Measurements from ENCODE around the gene LPA. TPM values are rescaled to one million over a fixed set of nuclear protein-coding genes. Genes with fewer than 3 reads are reported as not detected.
A peak's percentile ranks its signal among the peaks of the same experiment; 100 is the strongest.

The LPA gene
- total RNA-seq, 1 donor from 2014 or later: not detected

DNA sequence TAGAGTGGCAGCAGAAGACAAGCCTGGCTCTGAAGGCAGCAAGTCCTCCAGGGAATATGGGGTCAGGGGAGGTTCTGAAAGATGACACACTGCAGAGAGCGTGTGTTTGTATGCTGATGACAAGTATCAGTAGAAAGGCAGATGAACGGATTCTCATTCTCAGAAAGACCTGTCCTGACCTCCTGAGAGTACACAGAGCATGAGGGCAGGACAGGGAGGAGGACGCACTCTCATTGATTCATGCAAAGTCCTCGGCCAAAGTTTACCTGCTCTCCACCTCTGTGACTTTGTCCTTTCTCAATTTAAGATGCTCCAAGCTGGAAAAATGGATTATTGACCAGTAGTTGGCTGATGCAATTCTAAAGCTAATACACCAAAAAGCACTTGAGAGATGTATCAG lies 156.7 kb downstream of the LPA start:
- H3K4me1 ChIP-seq (ENCODE audit: insufficient read depth, low read length): no peaks in the 10 kb centered on the region
- FAIRE-seq (no peak), DNase-seq (ENCODE audit: low read depth) (no peak)
- no peaks in the 10 kb centered on the region for H3K36me3 ChIP-seq (ENCODE audit: insufficient read depth, low read length)
- Mint-ChIP-seq H3K4me1 (ENCODE audit: low read depth, unreplicated experiment) (peaks cover 14% of the 10 kb centered on the region), H3K27ac (ENCODE audit: unreplicated experiment) (no peak overlapping the region), H3K9me3 (ENCODE audit: unreplicated experiment) (peaks cover 4% of the 10 kb centered on the region), H3K36me3 (ENCODE audit: low read depth, unreplicated experiment) (no peaks in the 10 kb centered on the region), H3K4me3 (ENCODE audit: unreplicated experiment) (no peak overlapping the region), H3K27me3 (ENCODE audit: low read depth, unreplicated experiment) (peaks cover 4% of the 10 kb centered on the region)
- no peak overlapping the region for H3K27ac ChIP-seq (ENCODE audit: low read depth, low read length)
- H2AFZ ChIP-seq (ENCODE audit: low read depth, low read length): no peak overlapping the region
- no peaks in the 10 kb centered on the region for H3K27me3 ChIP-seq (ENCODE audit: insufficient read depth, low read length)
- H3K79me2 ChIP-seq (ENCODE audit: insufficient read depth, low read length): no peaks in the 10 kb centered on the region
- no peak overlapping the region for H3K4me3 ChIP-seq (ENCODE audit: insufficient read depth, low read depth, low read length)
- H3K9me3 ChIP-seq (ENCODE audit: insufficient read depth, low read depth, low read length): no peaks in the 10 kb centered on the region
- no peaks in the 10 kb centered on the region for H4K20me1 ChIP-seq (ENCODE audit: insufficient read depth, low read length)
- H3K9ac ChIP-seq (ENCODE audit: low read length): no peak overlapping the region
- TF ChIP-seq, protein P1, sequence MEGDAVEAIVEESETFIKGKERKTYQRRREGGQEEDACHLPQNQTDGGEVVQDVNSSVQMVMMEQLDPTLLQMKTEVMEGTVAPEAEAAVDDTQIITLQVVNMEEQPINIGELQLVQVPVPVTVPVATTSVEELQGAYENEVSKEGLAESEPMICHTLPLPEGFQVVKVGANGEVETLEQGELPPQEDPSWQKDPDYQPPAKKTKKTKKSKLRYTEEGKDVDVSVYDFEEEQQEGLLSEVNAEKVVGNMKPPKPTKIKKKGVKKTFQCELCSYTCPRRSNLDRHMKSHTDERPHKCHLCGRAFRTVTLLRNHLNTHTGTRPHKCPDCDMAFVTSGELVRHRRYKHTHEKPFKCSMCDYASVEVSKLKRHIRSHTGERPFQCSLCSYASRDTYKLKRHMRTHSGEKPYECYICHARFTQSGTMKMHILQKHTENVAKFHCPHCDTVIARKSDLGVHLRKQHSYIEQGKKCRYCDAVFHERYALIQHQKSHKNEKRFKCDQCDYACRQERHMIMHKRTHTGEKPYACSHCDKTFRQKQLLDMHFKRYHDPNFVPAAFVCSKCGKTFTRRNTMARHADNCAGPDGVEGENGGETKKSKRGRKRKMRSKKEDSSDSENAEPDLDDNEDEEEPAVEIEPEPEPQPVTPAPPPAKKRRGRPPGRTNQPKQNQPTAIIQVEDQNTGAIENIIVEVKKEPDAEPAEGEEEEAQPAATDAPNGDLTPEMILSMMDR (IDR thresholded peaks at IDR 0.05; ENCODE audit: insufficient read depth, low read depth, low read length): no peak
- TF ChIP-seq EZH2 (IDR thresholded peaks at IDR 0.05; ENCODE audit: insufficient read depth, low read length): no peak
- no peak overlapping the region for H3K4me2 ChIP-seq (ENCODE audit: low read length)

DNA sequence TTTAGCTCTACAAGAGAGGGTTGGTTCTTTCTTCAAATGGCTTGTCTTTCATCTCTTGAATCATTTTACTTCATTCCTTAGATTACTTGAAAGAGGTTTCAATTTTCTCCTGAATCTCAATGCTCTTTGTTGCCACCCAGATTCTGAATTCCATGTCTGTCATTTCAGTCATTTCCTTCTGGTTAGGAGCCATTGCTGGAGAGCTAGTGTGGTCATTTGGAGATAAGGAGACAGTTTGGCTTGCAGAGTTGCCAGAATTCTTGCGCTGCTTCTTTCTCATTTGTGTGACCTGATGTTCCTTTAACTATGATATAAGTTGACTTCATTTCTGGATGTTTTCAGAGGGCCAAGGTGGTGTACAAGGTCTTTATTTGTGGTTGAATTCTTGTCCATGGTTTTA lies 158.1 kb downstream of the LPA start:
- Histone ChIP-seq H3K27ac (ENCODE audit: low read depth, low read length) (no peak overlapping the region), H3K9ac (ENCODE audit: low read length) (no peak overlapping the region), H4K20me1 (ENCODE audit: insufficient read depth, low read length) (no peaks in the 10 kb centered on the region), H3K4me1 (ENCODE audit: insufficient read depth, low read length) (no peaks in the 10 kb centered on the region), H3K9me3 (ENCODE audit: insufficient read depth, low read depth, low read length) (no peaks in the 10 kb centered on the region), H3K79me2 (ENCODE audit: insufficient read depth, low read length) (no peaks in the 10 kb centered on the region), H3K4me3 (ENCODE audit: insufficient read depth, low read depth, low read length) (no peak overlapping the region), H3K36me3 (ENCODE audit: insufficient read depth, low read length) (no peaks in the 10 kb centered on the region), H2AFZ (ENCODE audit: low read depth, low read length) (no peak overlapping the region), H3K27me3 (ENCODE audit: insufficient read depth, low read length) (no peaks in the 10 kb centered on the region), H3K4me2 (ENCODE audit: low read length) (no peak overlapping the region)
- TF ChIP-seq, protein P1 (IDR thresholded peaks at IDR 0.05; ENCODE audit: insufficient read depth, low read depth, low read length): no peak
- no peak for TF ChIP-seq EZH2 (IDR thresholded peaks at IDR 0.05; ENCODE audit: insufficient read depth, low read length)
- no peak overlapping the region for H3K27ac Mint-ChIP-seq (ENCODE audit: unreplicated experiment)
- FAIRE-seq: no peak
- H3K4me3 Mint-ChIP-seq (ENCODE audit: unreplicated experiment): no peak overlapping the region
- peaks cover 4% of the 10 kb centered on the region for H3K27me3 Mint-ChIP-seq (ENCODE audit: low read depth, unreplicated experiment)
- no peaks in the 10 kb centered on the region for H3K36me3 Mint-ChIP-seq (ENCODE audit: low read depth, unreplicated experiment)
- peak; percentile 40 for DNase-seq (ENCODE audit: low read depth)
- H3K9me3 Mint-ChIP-seq (ENCODE audit: unreplicated experiment): peaks cover 4% of the 10 kb centered on the region
- H3K4me1 Mint-ChIP-seq (ENCODE audit: low read depth, unreplicated experiment): peaks cover 14% of the 10 kb centered on the region

DNA sequence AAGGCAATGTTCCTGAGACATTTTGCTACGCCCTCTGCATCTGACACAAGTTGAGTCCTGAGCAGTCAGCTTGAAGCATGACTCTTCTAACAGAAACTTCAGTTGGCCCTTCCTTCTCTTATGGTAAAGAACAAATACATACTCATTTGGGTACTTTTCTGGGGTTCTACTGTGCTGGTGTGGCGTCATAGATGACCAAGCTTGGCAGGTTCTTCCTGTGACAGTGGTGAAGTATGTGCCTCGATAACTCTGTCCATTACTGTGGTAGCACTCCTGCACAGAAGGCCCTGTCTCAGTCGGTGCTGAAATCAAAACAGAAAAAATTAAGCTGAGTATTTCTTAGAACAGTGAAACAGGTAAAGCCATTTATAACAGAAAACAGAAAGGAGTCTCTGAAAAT lies 163.4 kb downstream of the LPA start:
- H4K20me1 ChIP-seq (ENCODE audit: insufficient read depth, low read length): no peaks in the 10 kb centered on the region
- H3K9ac ChIP-seq (ENCODE audit: low read length): no peak overlapping the region
- Mint-ChIP-seq H3K27ac (ENCODE audit: unreplicated experiment) (no peak overlapping the region), H3K4me1 (ENCODE audit: low read depth, unreplicated experiment) (peaks cover 4% of the 10 kb centered on the region), H3K4me3 (ENCODE audit: unreplicated experiment) (no peak overlapping the region), H3K27me3 (ENCODE audit: low read depth, unreplicated experiment) (peaks cover 2% of the 10 kb centered on the region), H3K9me3 (ENCODE audit: unreplicated experiment) (peaks cover 6% of the 10 kb centered on the region), H3K36me3 (ENCODE audit: low read depth, unreplicated experiment) (peaks cover 4% of the 10 kb centered on the region)
- no peak for DNase-seq (ENCODE audit: low read depth)
- no peaks in the 10 kb centered on the region for H3K36me3 ChIP-seq (ENCODE audit: insufficient read depth, low read length)
- H3K27me3 ChIP-seq (ENCODE audit: insufficient read depth, low read length): no peaks in the 10 kb centered on the region
- H3K79me2 ChIP-seq (ENCODE audit: insufficient read depth, low read length): no peaks in the 10 kb centered on the region
- no peak overlapping the region for H3K4me3 ChIP-seq (ENCODE audit: insufficient read depth, low read depth, low read length)
- TF ChIP-seq, protein P1 (IDR thresholded peaks at IDR 0.05; ENCODE audit: insufficient read depth, low read depth, low read length): no peak
- TF ChIP-seq EZH2 (IDR thresholded peaks at IDR 0.05; ENCODE audit: insufficient read depth, low read length): no peak
- H3K4me2 ChIP-seq (ENCODE audit: low read length): no peak overlapping the region
- no peaks in the 10 kb centered on the region for H3K9me3 ChIP-seq (ENCODE audit: insufficient read depth, low read depth, low read length)
- no peak overlapping the region for H2AFZ ChIP-seq (ENCODE audit: low read depth, low read length)
- no peaks in the 10 kb centered on the region for H3K4me1 ChIP-seq (ENCODE audit: insufficient read depth, low read length)
- no peak for FAIRE-seq
- H3K27ac ChIP-seq (ENCODE audit: low read depth, low read length): no peak overlapping the region

Data from astrocyte (in vitro differentiated cells and primary cell).